SK-N-SH (cell line): ENCODE results near the gene PARP8. TPM values are rescaled to one million over a fixed set of nuclear protein-coding genes. Genes with fewer than 3 reads are reported as not detected.

Source experiments
- CTCF ChIA-PET: fragments of 300-600, 350-600 bp; formaldehyde crosslinking; extraction: SDS; loops from one replicate; lab custom pipeline; 2021; lab: Yijun Ruan, JAX
- POLR2A ChIA-PET: fragments of 350-600 bp; sonication (Branson Sonifier 250); formaldehyde crosslinking; extraction: SDS; loops from one replicate; lab custom pipeline; 2020; ENCODE audit warnings: antibody characterized with exemption, inconsistent platforms; lab: Yijun Ruan, JAX
- DNase-seq: peaks from one replicate; pipeline ENCODE4 v3.0.0; 2012
- H2AFZ ChIP-seq: fragments of 200-600 bp; sonication (generic); 2 replicates; pipeline ENCODE4 v1.8.1; 2016; ENCODE audit warnings: antibody characterized with exemption, mild to moderate bottlenecking, low read depth
- H3F3A ChIP-seq: fragments of 200-600 bp; sonication (generic); replicated peaks from 2 replicates; pipeline ENCODE3; 2016; ENCODE audit warnings: antibody characterized with exemption, mild to moderate bottlenecking; ENCODE audit not compliant: insufficient read depth
- H3K27ac ChIP-seq, 2 experiments: fragments of 200-500 bp in 1 of 2; fragments of 200-600 bp in 1 of 2; sonication (Bioruptor generic) in 1 of 2; sonication (generic), shearing (Covaris generic) in 1 of 2; 2 replicates each; pipeline versions ENCODE4 v1.5.1 to v1.6.1; 2014 to 2016; ENCODE audit warnings: low read depth in 2 of 2, inconsistent platforms in 1 of 2, low read length in 1 of 2, mild to moderate bottlenecking in 1 of 2, mixed read lengths in 1 of 2
- H3K27me3 ChIP-seq: fragments of 200-600 bp; sonication (generic), shearing (Covaris generic); 2 replicates; pipeline ENCODE4 v1.6.1; 2016; ENCODE audit warnings: mixed run types; ENCODE audit not compliant: insufficient read depth
- H3K36me3 ChIP-seq, 2 experiments: fragments of 200-500 bp in 1 of 2; fragments of 200-600 bp in 1 of 2; sonication (Bioruptor generic) in 1 of 2; sonication (generic) in 1 of 2; replicated peaks in 1 of 2; 2 replicates each; pipeline versions ENCODE3 to v1.5.1; 2014 to 2016; ENCODE audit warnings: low read length in 1 of 2, mild to moderate bottlenecking in 1 of 2; ENCODE audit not compliant: insufficient read depth in 2 of 2, control insufficient read depth in 1 of 2
- H3K4me1 ChIP-seq, 2 experiments: fragments of 200-500 bp in 1 of 2; fragments of 200-600 bp in 1 of 2; sonication (Bioruptor generic) in 1 of 2; sonication (generic), shearing (Covaris generic) in 1 of 2; 2 replicates each; pipeline versions ENCODE4 v1.5.1 to v1.6.1; 2014 to 2016; ENCODE audit warnings: low read depth in 1 of 2, low read length in 1 of 2, mixed run types in 1 of 2; ENCODE audit not compliant: insufficient read depth in 2 of 2, control insufficient read depth in 1 of 2
- H3K4me2 ChIP-seq: fragments of 200-600 bp; sonication (generic), shearing (Covaris generic); 2 replicates; pipeline ENCODE4 v1.6.1; 2017; ENCODE audit warnings: mixed run types
- H3K4me3 ChIP-seq, 2 experiments: fragments of 200-500 bp in 1 of 2; fragments of 200-600 bp in 1 of 2; sonication (Bioruptor generic) in 1 of 2; sonication (generic), shearing (Covaris generic) in 1 of 2; 2 replicates each; pipeline versions ENCODE4 v1.5.1 to v1.8.1; 2014 to 2016; ENCODE audit warnings: low read depth in 2 of 2, inconsistent platforms in 1 of 2, low read length in 1 of 2, mild to moderate bottlenecking in 1 of 2, mixed read lengths in 1 of 2, moderate library complexity in 1 of 2
- H3K79me2 ChIP-seq: fragments of 200-600 bp; sonication (generic); 2 replicates; pipeline ENCODE4 v1.8.1; 2017; ENCODE audit warnings: mild to moderate bottlenecking; ENCODE audit not compliant: insufficient read depth
- H3K9ac ChIP-seq: fragments of 200-600 bp; sonication (generic); 2 replicates; pipeline ENCODE4 v1.6.1; 2017; ENCODE audit warnings: mixed run types
- H3K9me2 ChIP-seq: fragments of 200-600 bp; sonication (generic); 2 replicates; pipeline ENCODE4 v1.6.1; 2017; ENCODE audit warnings: mixed run types
- H3K9me3 ChIP-seq: fragments of 200-600 bp; sonication (generic); 2 replicates; pipeline ENCODE4 v1.6.1; 2017; ENCODE audit warnings: mixed run types, mild to moderate bottlenecking, moderate library complexity
- H4K20me1 ChIP-seq: fragments of 200-600 bp; sonication (generic); 2 replicates; pipeline ENCODE4 v1.6.1; 2017; ENCODE audit warnings: mild to moderate bottlenecking, mixed run types; ENCODE audit not compliant: insufficient read depth
- CHD2 ChIP-seq: fragments of 150-350 bp; IDR thresholded peaks from 2 replicates; pipeline ENCODE4 v1.6.1; 2018; ENCODE audit warnings: low read length; ENCODE audit not compliant: partially characterized antibody
- ELF1 ChIP-seq: IDR thresholded peaks from 2 replicates; pipeline ENCODE4 v1.4.0; 2012
- EP300 ChIP-seq, 2 experiments: IDR thresholded peaks; 2 replicates each; pipeline versions ENCODE4 v1.4.0 to v1.6.1; 2012; ENCODE audit warnings: borderline replicate concordance in 1 of 2, low read depth in 1 of 2, low read length in 1 of 2
- EZH2phosphoT487 ChIP-seq: fragments of 200-600 bp; sonication (generic); IDR thresholded peaks from 2 replicates; pipeline ENCODE4 v1.6.1; 2017; ENCODE audit warnings: low read depth, mixed run types, mild to moderate bottlenecking, antibody characterized with exemption, moderate library complexity, borderline replicate concordance
- FOSL2 ChIP-seq: IDR thresholded peaks from 2 replicates; pipeline ENCODE4 v1.4.0; 2012; ENCODE audit warnings: low read depth, mild to moderate bottlenecking, moderate library complexity, borderline replicate concordance
- FOXJ3 ChIP-seq: sonication (generic); formaldehyde crosslinking; IDR thresholded peaks from 2 replicates; pipeline ENCODE4 v1.5.1; 2020; ENCODE audit warnings: mild to moderate bottlenecking, missing genetic modification reagents
- GABPA ChIP-seq: IDR thresholded peaks from 2 replicates; pipeline ENCODE4 v1.4.0; 2012; ENCODE audit warnings: low read depth, mild to moderate bottlenecking
- JUND ChIP-seq: IDR thresholded peaks from 2 replicates; pipeline ENCODE4 v1.4.0; 2012
- MAX ChIP-seq: IDR thresholded peaks from 2 replicates; pipeline ENCODE4 v1.4.0; 2012; ENCODE audit warnings: low read depth
- PBX3 ChIP-seq: IDR thresholded peaks from 2 replicates; pipeline ENCODE4; 2012
- POLR2AphosphoS5 ChIP-seq: IDR thresholded peaks from 2 replicates; pipeline ENCODE4 v1.6.1; 2012; ENCODE audit warnings: low read depth, low read length
- SMC3 ChIP-seq: IDR thresholded peaks from 2 replicates; pipeline ENCODE4 v1.6.1; 2012; ENCODE audit warnings: low read depth, low read length, improper control_type of control experiment
- TCF12 ChIP-seq: IDR thresholded peaks from 2 replicates; pipeline ENCODE4 v1.4.0; 2012
- TEAD4 ChIP-seq: IDR thresholded peaks from 2 replicates; pipeline ENCODE4 v1.4.0; 2012; ENCODE audit warnings: mild to moderate bottlenecking, borderline replicate concordance; ENCODE audit not compliant: insufficient read depth
- USF1 ChIP-seq: IDR thresholded peaks from 2 replicates; pipeline ENCODE4 v1.4.0; 2012; ENCODE audit warnings: low read depth, borderline replicate concordance
- YY1 ChIP-seq: IDR thresholded peaks from 2 replicates; pipeline ENCODE4 v1.4.0; 2012; ENCODE audit warnings: low read depth, mild to moderate bottlenecking
- WGBS: methylation state at CpG from one replicate; pipeline ENCODE4 v1.1.6; 2017; ENCODE audit warnings: low lambda C conversion rate; 5-methylcytosine and 5-hydroxymethylcytosine counted together
- polyA plus RNA-seq, 3 experiments: library from polyadenylated mRNA; depleted of rRNA; stranded (reverse); fragments of >200 nt; gene quantifications; 2 replicates each; pipeline ENCODE4 v1.2.3, GENCODE V29; 2012

Gene PARP8
- polyA plus RNA-seq, 1 of the 3 experiments (the other 2 are of a cell fraction) = 6.2 TPM

GRCh38 chr5:50687548-50687947, 21.1 kb downstream of the PARP8 start:
- Histone ChIP-seq H3K4me3 (no peak overlapping the region), H3K9me2 (no peaks in the 10 kb centered on the region), H3K9me3 (no peaks in the 10 kb centered on the region), H3K27ac (no peak overlapping the region), H3K27me3 (no peaks in the 10 kb centered on the region), H2AFZ (no peak overlapping the region), H3F3A (no peaks in the 10 kb centered on the region), H3K4me1 (peaks cover 0 to 13% of the 10 kb centered on the region in 2 experiments; a peak in 2 of 4 replicates)
- CTCF ChIA-PET = no interaction called here
- TF ChIP-seq TEAD4 (no peak), JUND (no peak), FOSL2 (no peak), YY1 (no peak), USF1 (no peak), PBX3 (no peak), ELF1 (no peak), EZH2phosphoT487 (no peak), POLR2AphosphoS5 (no peak), EP300 (IDR thresholded peaks at IDR 0.05; ENCODE audit: borderline replicate concordance in 1 of 2, low read depth in 1 of 2, low read length in 1 of 2) (no peak), GABPA (no peak), CHD2 (no peak), TCF12 (no peak), FOXJ3 (CRISPR knock-in tag) (no peak), SMC3 (no peak), MAX (no peak)
- TF ChIP-seq, all 33 proteins: peak for 0
- 70% methylated on average over 4 of the region's 4 CpGs for WGBS
- no peak for DNase-seq
- H4K20me1 ChIP-seq = no peaks in the 10 kb centered on the region
- no peak overlapping the region for H3K9ac ChIP-seq
- POLR2A ChIA-PET = no interaction called here
- no peaks in the 10 kb centered on the region for H3K36me3 ChIP-seq
- no peak overlapping the region for H3K4me2 ChIP-seq
- no peaks in the 10 kb centered on the region for H3K79me2 ChIP-seq

- no peaks in the 10 kb centered on the region for H3K9me3 ChIP-seq
- H3K27me3 ChIP-seq = no peaks in the 10 kb centered on the region
- no peaks in the 10 kb centered on the region for H3K9me2 ChIP-seq
- ChIA-PET CTCF (no interaction called here), POLR2A (no interaction called here)
- H3K27ac ChIP-seq = no peak overlapping the region
- no peak overlapping the region for H2AFZ ChIP-seq
- H3K79me2 ChIP-seq = no peaks in the 10 kb centered on the region
- H4K20me1 ChIP-seq = no peaks in the 10 kb centered on the region
- no peak overlapping the region for H3K4me2 ChIP-seq
- H3K9ac ChIP-seq = no peak overlapping the region
- H3F3A ChIP-seq = no peaks in the 10 kb centered on the region
- no peak for DNase-seq
- H3K4me1 ChIP-seq = no peaks in the 10 kb centered on the region
- TF ChIP-seq MAX = no peak
- TF ChIP-seq POLR2AphosphoS5 = no peak
- 82% methylated on average over 5 of the region's 5 CpGs for WGBS
- H3K36me3 ChIP-seq = no peaks in the 10 kb centered on the region
- no peak overlapping the region for H3K4me3 ChIP-seq
These were observed 25.1 kb downstream of the PARP8 start for GRCh38 chr5:50691399-50692016.
